Ishikawa (cell line): Measurements from ENCODE around the gene JARID2.

Experiments used
- CEBPB ChIP-seq: IDR thresholded peaks from 2 replicates; pipeline ENCODE4 v1.6.1; 2012
- CREB1 ChIP-seq: IDR thresholded peaks from 2 replicates; pipeline ENCODE4 v1.6.1; 2012; ENCODE audit warnings: low read depth
- EGR1 ChIP-seq: IDR thresholded peaks from 2 replicates; pipeline ENCODE4 v1.6.1; 2012
- EP300 ChIP-seq: IDR thresholded peaks from 2 replicates; pipeline ENCODE4 v1.6.1; 2012; ENCODE audit warnings: borderline replicate concordance
- RAD21 ChIP-seq: IDR thresholded peaks from 2 replicates; pipeline ENCODE4 v1.6.1; 2012; ENCODE audit warnings: low read depth
- TAF1 ChIP-seq: IDR thresholded peaks from 2 replicates; pipeline ENCODE4 v1.6.1; 2012; ENCODE audit warnings: low read depth, mild to moderate bottlenecking
- TCF12 ChIP-seq: IDR thresholded peaks from 2 replicates; pipeline ENCODE4 v1.6.1; 2012; ENCODE audit warnings: low read depth
- TEAD4 ChIP-seq: IDR thresholded peaks from 2 replicates; pipeline ENCODE4 v1.6.1; 2012
- YY1 ChIP-seq: IDR thresholded peaks from 2 replicates; pipeline ENCODE4 v1.6.1; 2012; ENCODE audit warnings: low read depth
- ZBTB7A ChIP-seq: IDR thresholded peaks from 2 replicates; pipeline ENCODE4 v1.6.1; 2012; ENCODE audit warnings: low read depth
- TF ChIP-seq, protein P1 (sequence below): IDR thresholded peaks from 2 replicates; pipeline ENCODE4 v1.6.1; 2012; ENCODE audit warnings: low read depth, mild to moderate bottlenecking
- TF ChIP-seq, protein P2 (sequence below): IDR thresholded peaks from 2 replicates; pipeline ENCODE4 v1.6.1; 2012
- TF ChIP-seq, protein P3 (sequence below): IDR thresholded peaks from 2 replicates; pipeline ENCODE4 v1.6.1; 2012

DNA sequence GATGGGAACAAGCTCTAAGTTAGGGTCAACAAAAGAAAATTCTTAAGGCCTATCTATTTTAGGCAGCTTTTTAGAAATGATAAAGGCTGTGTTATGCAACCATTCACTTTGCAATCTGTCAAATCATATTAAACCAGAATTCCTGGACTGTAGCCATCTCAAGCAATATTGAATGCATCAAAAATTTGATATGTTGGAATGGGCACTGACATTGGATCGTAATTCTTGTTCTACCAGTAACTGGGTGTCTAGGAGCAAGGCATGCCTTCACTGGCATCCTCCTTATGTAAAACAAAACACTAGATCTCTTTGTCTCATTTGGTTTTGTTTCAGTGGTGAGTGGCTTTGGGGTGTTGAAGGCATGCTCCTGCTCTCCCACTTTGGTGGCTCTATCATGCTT, 145.6 kb downstream of the JARID2 start:
- TF ChIP-seq, protein P1, sequence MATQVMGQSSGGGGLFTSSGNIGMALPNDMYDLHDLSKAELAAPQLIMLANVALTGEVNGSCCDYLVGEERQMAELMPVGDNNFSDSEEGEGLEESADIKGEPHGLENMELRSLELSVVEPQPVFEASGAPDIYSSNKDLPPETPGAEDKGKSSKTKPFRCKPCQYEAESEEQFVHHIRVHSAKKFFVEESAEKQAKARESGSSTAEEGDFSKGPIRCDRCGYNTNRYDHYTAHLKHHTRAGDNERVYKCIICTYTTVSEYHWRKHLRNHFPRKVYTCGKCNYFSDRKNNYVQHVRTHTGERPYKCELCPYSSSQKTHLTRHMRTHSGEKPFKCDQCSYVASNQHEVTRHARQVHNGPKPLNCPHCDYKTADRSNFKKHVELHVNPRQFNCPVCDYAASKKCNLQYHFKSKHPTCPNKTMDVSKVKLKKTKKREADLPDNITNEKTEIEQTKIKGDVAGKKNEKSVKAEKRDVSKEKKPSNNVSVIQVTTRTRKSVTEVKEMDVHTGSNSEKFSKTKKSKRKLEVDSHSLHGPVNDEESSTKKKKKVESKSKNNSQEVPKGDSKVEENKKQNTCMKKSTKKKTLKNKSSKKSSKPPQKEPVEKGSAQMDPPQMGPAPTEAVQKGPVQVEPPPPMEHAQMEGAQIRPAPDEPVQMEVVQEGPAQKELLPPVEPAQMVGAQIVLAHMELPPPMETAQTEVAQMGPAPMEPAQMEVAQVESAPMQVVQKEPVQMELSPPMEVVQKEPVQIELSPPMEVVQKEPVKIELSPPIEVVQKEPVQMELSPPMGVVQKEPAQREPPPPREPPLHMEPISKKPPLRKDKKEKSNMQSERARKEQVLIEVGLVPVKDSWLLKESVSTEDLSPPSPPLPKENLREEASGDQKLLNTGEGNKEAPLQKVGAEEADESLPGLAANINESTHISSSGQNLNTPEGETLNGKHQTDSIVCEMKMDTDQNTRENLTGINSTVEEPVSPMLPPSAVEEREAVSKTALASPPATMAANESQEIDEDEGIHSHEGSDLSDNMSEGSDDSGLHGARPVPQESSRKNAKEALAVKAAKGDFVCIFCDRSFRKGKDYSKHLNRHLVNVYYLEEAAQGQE, result no peak
- TF ChIP-seq EP300, result no peak
- TF ChIP-seq TAF1, result no peak
- no peak for TF ChIP-seq YY1
- TF ChIP-seq TCF12, result no peak
- TF ChIP-seq CREB1, result no peak
- TF ChIP-seq, protein P2, sequence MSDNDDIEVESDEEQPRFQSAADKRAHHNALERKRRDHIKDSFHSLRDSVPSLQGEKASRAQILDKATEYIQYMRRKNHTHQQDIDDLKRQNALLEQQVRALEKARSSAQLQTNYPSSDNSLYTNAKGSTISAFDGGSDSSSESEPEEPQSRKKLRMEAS, result no peak
- TF ChIP-seq CEBPB, result no peak
- no peak for TF ChIP-seq RAD21
- TF ChIP-seq, protein P3, sequence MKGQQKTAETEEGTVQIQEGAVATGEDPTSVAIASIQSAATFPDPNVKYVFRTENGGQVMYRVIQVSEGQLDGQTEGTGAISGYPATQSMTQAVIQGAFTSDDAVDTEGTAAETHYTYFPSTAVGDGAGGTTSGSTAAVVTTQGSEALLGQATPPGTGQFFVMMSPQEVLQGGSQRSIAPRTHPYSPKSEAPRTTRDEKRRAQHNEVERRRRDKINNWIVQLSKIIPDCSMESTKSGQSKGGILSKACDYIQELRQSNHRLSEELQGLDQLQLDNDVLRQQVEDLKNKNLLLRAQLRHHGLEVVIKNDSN, result no peak
- TF ChIP-seq ZBTB7A, result no peak
- no peak for TF ChIP-seq TEAD4
- no peak for TF ChIP-seq EGR1
